Measurements from ENCODE around the gene GLTPD2. TPM values are rescaled to one million over a fixed set of nuclear protein-coding genes. Genes with fewer than 3 reads are reported as not detected.

The GLTPD2 gene
- total RNA-seq, 1 donor from 2014 or later = 0.22 TPM

DNA sequence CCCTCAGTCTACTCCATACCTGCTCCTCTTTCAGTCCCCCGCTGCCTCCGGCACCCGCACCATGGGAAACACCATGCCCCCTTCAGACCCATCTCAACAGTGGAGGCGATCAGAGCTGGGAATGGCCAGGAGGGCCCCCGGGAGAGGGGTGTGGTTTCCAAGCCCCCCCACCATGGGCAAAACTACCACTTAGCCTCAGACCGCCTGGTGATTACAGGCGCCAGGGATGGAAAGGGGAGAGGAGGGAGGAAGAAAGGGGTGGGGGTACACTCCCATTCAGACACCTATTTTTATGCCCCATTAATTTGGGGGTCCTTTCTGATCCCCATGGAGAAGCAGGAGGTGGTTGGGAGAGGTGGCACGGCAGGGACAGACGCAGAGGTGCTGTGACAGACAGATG lies 13.5 kb downstream of the GLTPD2 start, which contains the start of gene C17orf114:
Gene C17orf114, minus strand, starts transcription at position 101 of the 400 bp plus-strand sequence.
- DNase-seq (ENCODE audit: low spot score in 2 of 2, unreplicated experiment in 2 of 2) = no peak
- H3K4me3 Mint-ChIP-seq = no peak within 1 kb of the TSS
- no peak within 1 kb of the TSS for H3K27ac Mint-ChIP-seq
- H3K9me3 Mint-ChIP-seq = no peaks in the 10 kb centered on the region
- peaks cover 6% of the 10 kb centered on the region for H3K4me1 Mint-ChIP-seq
- peaks cover 16% of the 10 kb centered on the region for H3K36me3 Mint-ChIP-seq
- no peak for TF ChIP-seq CTCF (IDR thresholded peaks at IDR 0.05; ENCODE audit: unreplicated experiment)
- no peaks in the 10 kb centered on the region for H3K27me3 Mint-ChIP-seq (ENCODE audit: low read depth)

DNA sequence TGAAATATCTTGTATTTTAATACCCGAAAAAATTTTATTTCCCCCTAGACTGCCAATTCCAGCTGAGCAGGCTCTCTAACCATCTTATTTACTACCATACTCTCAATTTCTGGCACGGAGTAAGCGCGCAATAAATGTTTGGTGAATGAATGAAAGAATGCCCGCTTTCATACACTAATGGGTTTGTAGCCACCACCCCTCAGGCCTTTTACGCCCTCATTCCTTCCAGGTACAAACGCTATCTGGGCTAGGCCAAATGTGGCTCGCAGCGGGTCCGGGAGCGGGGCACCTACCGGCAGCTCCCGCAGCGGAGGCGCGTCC lies 17.7 kb downstream of the GLTPD2 start:
- no peaks in the 10 kb centered on the region for H3K27me3 Mint-ChIP-seq (ENCODE audit: low read depth)
- DNase-seq (ENCODE audit: low spot score in 2 of 2, unreplicated experiment in 2 of 2) = no peak
- peak overlapping the region; percentile 45 for H3K27ac Mint-ChIP-seq
- no peak for TF ChIP-seq CTCF (IDR thresholded peaks at IDR 0.05; ENCODE audit: unreplicated experiment)
- H3K4me1 Mint-ChIP-seq = peaks cover 19% of the 10 kb centered on the region
- no peaks in the 10 kb centered on the region for H3K9me3 Mint-ChIP-seq
- peak overlapping the region; percentile 68 for H3K4me3 Mint-ChIP-seq
- H3K36me3 Mint-ChIP-seq = peaks cover 15% of the 10 kb centered on the region

DNA sequence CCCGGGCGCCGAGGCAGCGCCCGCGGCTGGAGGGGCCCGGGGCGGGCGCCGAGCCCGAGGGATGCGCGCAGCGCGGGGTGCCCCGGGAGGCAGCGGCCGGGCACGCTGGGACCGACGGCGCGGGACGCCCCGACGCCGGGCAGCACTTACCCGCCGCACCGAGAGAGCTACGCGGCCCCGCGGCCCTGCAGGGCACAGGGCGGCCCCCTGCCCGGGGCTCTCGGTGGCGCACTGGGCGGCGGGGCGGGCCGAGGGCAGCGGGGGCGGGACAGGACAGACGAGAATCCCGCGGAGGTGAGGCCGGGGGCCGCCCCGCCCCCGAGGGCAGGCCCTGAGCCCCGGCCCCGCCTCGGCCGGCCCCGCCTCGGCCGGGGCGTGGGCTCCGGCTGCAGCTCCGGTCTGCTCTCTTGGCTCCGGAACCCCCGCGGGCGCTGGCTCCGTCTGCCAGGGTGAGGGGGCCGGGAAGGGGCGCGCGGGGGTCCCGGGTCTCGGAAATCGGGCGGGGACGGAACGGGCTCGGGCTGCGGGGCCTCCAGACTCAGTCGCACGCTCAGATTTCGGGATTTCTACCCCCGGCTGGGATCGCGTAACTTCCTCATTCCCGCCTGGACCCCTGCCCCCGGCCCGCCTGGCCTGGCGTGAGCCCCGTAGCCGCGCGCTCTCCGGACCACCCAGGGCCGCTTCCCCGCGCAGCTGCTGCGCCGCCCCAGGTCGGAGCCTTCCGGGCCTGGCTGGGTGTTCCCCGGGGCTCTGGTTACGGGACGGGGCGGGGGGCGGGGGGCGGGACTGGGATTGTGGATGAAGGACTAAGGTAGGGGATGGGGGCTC lies 18.2 kb downstream of the GLTPD2 start, which contains the start of gene PLD2:
Gene PLD2, plus strand, starts transcription at position 376 of the 828 bp plus-strand sequence. CDS start 621 bp downstream, outside the sequence.
- Mint-ChIP-seq H3K36me3 (peaks cover 17% of the 10 kb centered on the region), H3K4me1 (peaks cover 19% of the 10 kb centered on the region), H3K4me3 (peak within 1 kb of the TSS; percentile 91), H3K27ac (peak within 1 kb of the TSS; percentile 75), H3K27me3 (ENCODE audit: low read depth) (no peaks in the 10 kb centered on the region), H3K9me3 (no peaks in the 10 kb centered on the region)
- peak; percentile 66 to 76 for DNase-seq (ENCODE audit: low spot score in 2 of 2, unreplicated experiment in 2 of 2)
- TF ChIP-seq CTCF (IDR thresholded peaks at IDR 0.05; ENCODE audit: unreplicated experiment) = no peak

GRCh38 chr17:4807605-4808377 lies 19.0 kb downstream of the GLTPD2 start:
- no peaks in the 10 kb centered on the region for H3K9me3 Mint-ChIP-seq
- H3K27me3 Mint-ChIP-seq (ENCODE audit: low read depth) = no peaks in the 10 kb centered on the region
- peaks cover 19% of the 10 kb centered on the region for H3K4me1 Mint-ChIP-seq
- TF ChIP-seq CTCF (IDR thresholded peaks at IDR 0.05; ENCODE audit: unreplicated experiment) = no peak
- H3K27ac Mint-ChIP-seq = peak overlapping the region; percentile 75
- H3K36me3 Mint-ChIP-seq = peaks cover 19% of the 10 kb centered on the region
- H3K4me3 Mint-ChIP-seq = peak overlapping the region; percentile 91
- DNase-seq (ENCODE audit: low spot score in 2 of 2, unreplicated experiment in 2 of 2) = no peak

DNA sequence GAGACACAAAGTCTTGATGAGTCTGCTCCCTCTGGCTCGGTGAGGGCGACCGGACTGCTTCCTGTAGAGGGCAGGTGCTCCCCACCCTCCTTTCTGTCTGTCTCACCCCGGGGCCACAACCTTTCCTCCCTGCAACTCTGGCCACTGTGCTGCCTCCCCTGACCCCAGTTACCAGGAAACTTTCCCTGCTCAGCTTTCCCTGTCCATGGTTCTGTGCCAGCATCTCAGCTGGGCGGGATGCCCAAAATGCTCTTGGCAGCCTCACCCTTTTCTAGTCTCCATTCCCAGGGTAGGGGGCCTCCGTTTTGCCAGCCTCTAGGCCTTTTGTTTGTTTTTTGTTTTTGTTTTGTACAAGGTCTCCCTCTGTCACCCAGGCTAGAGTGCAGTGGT lies 19.6 kb downstream of the GLTPD2 start:
- TF ChIP-seq CTCF (IDR thresholded peaks at IDR 0.05; ENCODE audit: unreplicated experiment) = no peak
- Mint-ChIP-seq H3K4me3 (peak overlapping the region; percentile 91), H3K27ac (no peak overlapping the region), H3K4me1 (peaks cover 19% of the 10 kb centered on the region), H3K9me3 (no peaks in the 10 kb centered on the region), H3K27me3 (ENCODE audit: low read depth) (no peaks in the 10 kb centered on the region), H3K36me3 (peaks cover 19% of the 10 kb centered on the region)
- DNase-seq (ENCODE audit: low spot score in 2 of 2, unreplicated experiment in 2 of 2) = no peak
